OCI-LY7 (cell line): ENCODE results near the gene IL22RA2.

Experiments
- CTCF ChIP-seq: fragments of 200-600 bp; sonication (generic); conservative IDR thresholded peaks from 2 replicates; pipeline ENCODE4 v1.5.1; 2014; ENCODE audit warnings: mild to moderate bottlenecking, antibody characterized with exemption, low read length, moderate library complexity, mixed read lengths
- EZH2phosphoT487 ChIP-seq: fragments of 200-600 bp; sonication (generic); IDR thresholded peaks from 2 replicates; pipeline ENCODE4 v1.6.1; 2018; ENCODE audit warnings: low read depth, borderline replicate concordance, mild to moderate bottlenecking, mixed run types, antibody characterized with exemption, low read length, moderate library complexity, mixed read lengths

GRCh38 chr6:137095651-137096238 lies 77.7 kb downstream of the IL22RA2 start:
- no peak for TF ChIP-seq CTCF
- TF ChIP-seq EZH2phosphoT487 = no peak
